CD14-positive monocyte (primary cell): Measurements from ENCODE around the gene TTLL6. TPM values are rescaled to one million over a fixed set of nuclear protein-coding genes. Genes with fewer than 3 reads are reported as not detected.

Source experiments
- DNase-seq, 3 donors: peaks; one replicate each; pipeline ENCODE4 v3.0.0-alpha.2; 2011 to 2022
- H2AFZ ChIP-seq: 2 replicates; pipeline ENCODE4 v1.6.0; 2012; ENCODE audit warnings: mild to moderate bottlenecking, low read depth, low read length, inconsistent platforms; ENCODE audit not compliant: insufficient read depth, poor library complexity, severe bottlenecking
- H3K27ac ChIP-seq, 2 donors: 1 replicate in 1 of 2; 2 replicates in 1 of 2; pipeline ENCODE4 v1.5.1; 2012 to 2013; ENCODE audit warnings: low read length in 2 of 2, control low read depth in 1 of 2, inconsistent platforms in 1 of 2, low read depth in 1 of 2, mild to moderate bottlenecking in 1 of 2
- H3K27me3 ChIP-seq, 2 donors: one replicate each; pipeline versions ENCODE4 v1.6.0 to v1.6.1; 2011 to 2013; ENCODE audit warnings: low read length in 2 of 2; ENCODE audit not compliant: control insufficient read depth in 2 of 2, insufficient read depth in 2 of 2
- H3K36me3 ChIP-seq, 2 donors: replicated peaks in 1 of 2; 1 replicate in 1 of 2; 2 replicates in 1 of 2; pipeline versions ENCODE4 v1.5.1 to v1.6.1; 2012 to 2013; ENCODE audit warnings: low read length in 2 of 2, control low read depth in 1 of 2, inconsistent platforms in 1 of 2, mild to moderate bottlenecking in 1 of 2; ENCODE audit not compliant: insufficient read depth in 2 of 2, control insufficient read depth in 1 of 2
- H3K4me1 ChIP-seq, 2 donors: 1 replicate in 1 of 2; 2 replicates in 1 of 2; pipeline versions ENCODE4 v1.5.1 to v1.6.1; 2012 to 2013; ENCODE audit warnings: low read length in 2 of 2, control low read depth in 1 of 2, inconsistent platforms in 1 of 2, mild to moderate bottlenecking in 1 of 2, moderate library complexity in 1 of 2; ENCODE audit not compliant: insufficient read depth in 2 of 2, control insufficient read depth in 1 of 2
- H3K4me2 ChIP-seq: replicated peaks from 2 replicates; pipeline ENCODE3; 2012; ENCODE audit warnings: low read length, moderate library complexity, mild to moderate bottlenecking; ENCODE audit not compliant: poor library complexity, severe bottlenecking; ENCODE audit errors: extremely low read depth
- H3K4me3 ChIP-seq, 3 experiments: fragments of 200-600 bp in 1 of 3; sonication (generic) in 1 of 3; replicated peaks in 1 of 3; 1 replicate in 2 of 3; 2 replicates in 1 of 3; pipeline ENCODE4 v1.5.1; 2011 to 2013; ENCODE audit warnings: low read length in 3 of 3, mild to moderate bottlenecking in 3 of 3, control low read depth in 2 of 3, low read depth in 2 of 3, inconsistent platforms in 1 of 3, moderate library complexity in 1 of 3
- H3K79me2 ChIP-seq: 2 replicates; pipeline ENCODE4 v1.6.0; 2012; ENCODE audit warnings: mild to moderate bottlenecking, control low read depth, inconsistent platforms, low read length, moderate library complexity; ENCODE audit not compliant: insufficient read depth
- H3K9ac ChIP-seq: 2 replicates; pipeline ENCODE4 v1.6.0; 2017; ENCODE audit warnings: low read length, mild to moderate bottlenecking; ENCODE audit not compliant: insufficient read depth, poor library complexity, severe bottlenecking
- H3K9me3 ChIP-seq, 2 donors: replicated peaks in 1 of 2; 1 replicate in 1 of 2; 2 replicates in 1 of 2; pipeline versions ENCODE4 v1.5.1 to v1.6.1; 2012 to 2013; ENCODE audit warnings: low read length in 2 of 2, control low read depth in 1 of 2; ENCODE audit not compliant: control insufficient read depth in 1 of 2, insufficient read depth in 1 of 2
- H4K20me1 ChIP-seq: 2 replicates; pipeline ENCODE4 v1.6.0; 2012; ENCODE audit warnings: mild to moderate bottlenecking, low read length, control low read depth, moderate library complexity; ENCODE audit not compliant: insufficient read depth
- H3K27ac Mint-ChIP-seq, 7 donors: one replicate each; pipeline ENCODE4 v1.8.0; 2020; ENCODE audit warnings: mild to moderate bottlenecking in 7 of 7, mixed read lengths in 7 of 7, moderate library complexity in 6 of 7, inconsistent platforms in 2 of 7
- H3K27me3 Mint-ChIP-seq, 3 donors: one replicate each; pipeline ENCODE4 v1.8.0; 2021 to 2022; ENCODE audit warnings: low read depth in 3 of 3, mild to moderate bottlenecking in 3 of 3, mixed read lengths in 3 of 3, moderate library complexity in 3 of 3, inconsistent platforms in 1 of 3
- H3K36me3 Mint-ChIP-seq, 2 donors: one replicate each; pipeline ENCODE4 v1.8.0; 2020; ENCODE audit warnings: mixed read lengths in 2 of 2, inconsistent platforms in 1 of 2, mild to moderate bottlenecking in 1 of 2
- H3K4me1 Mint-ChIP-seq: one replicate; pipeline ENCODE4 v1.8.0; 2020; ENCODE audit warnings: mild to moderate bottlenecking, mixed read lengths
- H3K4me3 Mint-ChIP-seq, 2 donors: one replicate each; pipeline ENCODE4 v1.8.0; 2020; ENCODE audit warnings: mild to moderate bottlenecking in 2 of 2, mixed read lengths in 2 of 2, moderate library complexity in 1 of 2
- H3K9me3 Mint-ChIP-seq, 7 donors: one replicate each; pipeline ENCODE4 v1.8.0; 2020 to 2022; ENCODE audit warnings: mixed read lengths in 7 of 7, mild to moderate bottlenecking in 6 of 7, moderate library complexity in 6 of 7, inconsistent platforms in 2 of 7
- WGBS: methylation state at CpG from one replicate; pipeline ENCODE4 v1.1.5; 2013; ENCODE audit warnings: missing lambda C conversion rate; ENCODE audit not compliant: insufficient coverage; 5-methylcytosine and 5-hydroxymethylcytosine counted together
- intact Hi-C, 2 donors: fragments of 100-400 bp; cut with micrococcal nuclease; formaldehyde crosslinking; loops; one replicate each; pipeline versions ENCODE4 v1.15.0 to v1.15.1; 2023
- polyA plus RNA-seq, 3 donors: library from polyadenylated mRNA; depleted of rRNA in 1 of 3; unstranded in 2 of 3; stranded (reverse) in 1 of 3; fragments of 300-500 nt in 2 of 3; fragments of >200 nt in 1 of 3; fragmentation: Illumina TruSeq in 2 of 3; gene quantifications; 1 replicate in 2 of 3; 2 replicates in 1 of 3; pipeline ENCODE4 v1.2.3, GENCODE V29; 2012 to 2021
- TF ChIP-seq, protein P1 (sequence below): fragments of 200-600 bp; IDR thresholded peaks from one replicate; pipeline ENCODE4 v1.8.0; 2022; ENCODE audit warnings: antibody characterized with exemption, mild to moderate bottlenecking

TTLL6 gene
- polyA plus RNA-seq, 3 donors = not detected

DNA sequence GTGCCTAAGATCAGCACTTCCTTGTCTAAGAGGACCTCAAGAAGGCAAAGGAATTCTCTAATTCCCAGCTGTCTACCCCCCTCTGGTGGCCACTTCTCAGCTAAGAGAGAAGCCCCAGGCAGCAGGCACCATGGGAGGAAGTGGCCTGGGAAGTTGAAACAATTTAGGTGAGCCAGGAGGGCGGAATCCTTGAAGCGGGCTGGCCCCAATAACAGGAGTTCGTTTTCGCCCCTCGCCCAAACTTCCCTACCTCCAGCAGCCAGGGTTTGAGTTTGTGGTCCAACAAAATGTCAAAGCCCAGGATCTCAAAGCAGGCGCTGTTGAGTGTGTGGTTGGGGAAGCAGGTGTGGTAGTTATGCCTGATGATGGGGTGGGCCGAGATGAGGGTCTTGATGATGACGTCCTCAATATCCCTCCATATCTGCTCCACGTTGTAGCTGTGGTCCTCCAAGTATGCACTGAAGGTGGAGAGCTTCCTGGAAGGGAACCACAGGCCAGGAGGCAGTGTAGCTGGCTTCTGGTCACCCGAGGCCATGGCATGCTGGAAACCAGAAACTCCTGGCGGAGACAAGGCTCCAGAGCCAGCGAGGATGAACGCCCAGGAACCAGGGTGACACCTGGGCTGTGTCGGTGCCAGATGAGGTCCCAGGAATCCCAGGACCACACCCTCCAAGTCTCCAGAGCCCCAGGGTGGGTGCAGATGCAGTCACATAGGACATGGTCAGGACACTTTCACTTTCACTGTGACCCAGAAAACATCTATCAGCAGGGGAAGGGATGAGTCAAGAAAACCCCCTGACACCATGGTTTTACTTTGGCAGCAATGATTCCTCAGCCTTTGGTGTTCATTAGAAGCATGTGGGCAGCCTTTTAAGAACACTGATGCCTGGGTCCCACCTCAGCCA, 25.6 kb downstream of the TTLL6 start:
- no peak overlapping the region for H2AFZ ChIP-seq
- WGBS = 77% methylated on average over 4 of the region's 14 CpGs
- peaks cover 5 to 22% of the 10 kb centered on the region in 2 donors for H3K27me3 ChIP-seq
- no peak overlapping the region for H3K9ac ChIP-seq
- no peak overlapping the region for H3K27ac Mint-ChIP-seq
- TF ChIP-seq, protein P1, sequence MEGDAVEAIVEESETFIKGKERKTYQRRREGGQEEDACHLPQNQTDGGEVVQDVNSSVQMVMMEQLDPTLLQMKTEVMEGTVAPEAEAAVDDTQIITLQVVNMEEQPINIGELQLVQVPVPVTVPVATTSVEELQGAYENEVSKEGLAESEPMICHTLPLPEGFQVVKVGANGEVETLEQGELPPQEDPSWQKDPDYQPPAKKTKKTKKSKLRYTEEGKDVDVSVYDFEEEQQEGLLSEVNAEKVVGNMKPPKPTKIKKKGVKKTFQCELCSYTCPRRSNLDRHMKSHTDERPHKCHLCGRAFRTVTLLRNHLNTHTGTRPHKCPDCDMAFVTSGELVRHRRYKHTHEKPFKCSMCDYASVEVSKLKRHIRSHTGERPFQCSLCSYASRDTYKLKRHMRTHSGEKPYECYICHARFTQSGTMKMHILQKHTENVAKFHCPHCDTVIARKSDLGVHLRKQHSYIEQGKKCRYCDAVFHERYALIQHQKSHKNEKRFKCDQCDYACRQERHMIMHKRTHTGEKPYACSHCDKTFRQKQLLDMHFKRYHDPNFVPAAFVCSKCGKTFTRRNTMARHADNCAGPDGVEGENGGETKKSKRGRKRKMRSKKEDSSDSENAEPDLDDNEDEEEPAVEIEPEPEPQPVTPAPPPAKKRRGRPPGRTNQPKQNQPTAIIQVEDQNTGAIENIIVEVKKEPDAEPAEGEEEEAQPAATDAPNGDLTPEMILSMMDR = peak; percentile 72
- intact Hi-C loops = loop anchor here in 1 of 2 donors (5.0 kb wide), 1 partner anchor 119 kb away; no protein-coding TSS in a partner anchor
- no peak overlapping the region for H3K27ac ChIP-seq
- H3K4me3 Mint-ChIP-seq = no peak overlapping the region
- peaks cover 27 to 64% (median 43%) of the 10 kb centered on the region in 3 donors for H3K27me3 Mint-ChIP-seq
- peaks cover under 1 to 3% of the 10 kb centered on the region in 2 donors for H3K4me1 ChIP-seq
- no peak overlapping the region for H3K4me2 ChIP-seq
- no peaks in the 10 kb centered on the region for H4K20me1 ChIP-seq
- H3K36me3 Mint-ChIP-seq = no peaks in the 10 kb centered on the region
- no peaks in the 10 kb centered on the region for H3K9me3 Mint-ChIP-seq
- H3K4me3 ChIP-seq = no peak overlapping the region
- H3K9me3 ChIP-seq = no peaks in the 10 kb centered on the region
- no peaks in the 10 kb centered on the region for H3K36me3 ChIP-seq
- peaks cover 10% of the 10 kb centered on the region for H3K4me1 Mint-ChIP-seq
- DNase-seq = peak; percentile 19 to 61 (median 40)
- no peaks in the 10 kb centered on the region for H3K79me2 ChIP-seq

DNA sequence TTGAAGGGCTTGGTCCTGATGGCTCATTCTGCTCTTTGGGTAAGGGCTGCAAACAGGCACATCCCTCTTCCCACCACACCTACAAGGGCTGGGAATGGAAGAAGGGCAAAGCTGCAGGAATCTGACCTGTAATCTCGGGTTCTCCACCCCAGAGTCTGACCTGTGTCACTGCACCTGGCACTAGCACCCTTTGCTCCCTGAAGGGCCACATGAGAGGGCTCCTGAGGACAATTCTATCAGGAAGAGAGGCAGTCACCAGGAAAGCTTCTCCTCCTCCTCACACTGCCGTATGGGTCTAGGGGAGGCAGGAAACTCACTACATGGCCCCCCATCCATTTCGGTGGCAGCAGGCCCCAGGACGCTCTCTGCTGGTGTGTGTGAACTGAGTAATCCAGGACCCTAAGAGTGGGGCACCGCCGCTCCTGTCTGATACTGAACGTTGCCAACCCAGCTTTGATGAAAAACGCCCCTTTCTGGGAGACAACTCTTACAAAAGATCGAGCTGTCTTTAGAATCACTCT, 26.4 kb downstream of the TTLL6 start:
- peaks cover 6% of the 10 kb centered on the region for H3K4me1 Mint-ChIP-seq
- TF ChIP-seq, protein P1 = no peak
- Histone ChIP-seq H3K4me1 (no peaks in the 10 kb centered on the region), H3K9ac (no peak overlapping the region), H3K9me3 (no peaks in the 10 kb centered on the region), H2AFZ (no peak overlapping the region), H3K4me3 (no peak overlapping the region), H3K4me2 (no peak overlapping the region), H3K27me3 (peaks cover 5 to 23% of the 10 kb centered on the region in 2 donors), H3K36me3 (no peaks in the 10 kb centered on the region), H3K79me2 (no peaks in the 10 kb centered on the region), H4K20me1 (no peaks in the 10 kb centered on the region), H3K27ac (no peak overlapping the region)
- 22% methylated on average over 6 of the region's 9 CpGs for WGBS
- no peaks in the 10 kb centered on the region for H3K36me3 Mint-ChIP-seq
- intact Hi-C loops = loop anchor here in 1 of 2 donors (5.0 kb wide), 1 partner anchor 118 kb away; no protein-coding TSS in a partner anchor
- no peak for DNase-seq
- H3K4me3 Mint-ChIP-seq = no peak overlapping the region
- H3K27me3 Mint-ChIP-seq = peaks cover 27 to 65% (median 41%) of the 10 kb centered on the region in 3 donors
- no peaks in the 10 kb centered on the region for H3K9me3 Mint-ChIP-seq
- no peak overlapping the region for H3K27ac Mint-ChIP-seq
